Cardiac fibroblast (primary cell): Measurements from ENCODE around the gene PID1.
A peak's percentile ranks its signal among the peaks of the same experiment; 100 is the strongest.

ENCODE experiments used
- DNase-seq, 2 donors: peaks; one replicate each; pipeline versions ENCODE4 v3.0.0 to v3.0.0-alpha.2; 2010; ENCODE audit warnings: low read depth in 2 of 2
- H3K4me3 ChIP-seq, 2 donors: replicated peaks in 1 of 2; 1 replicate in 1 of 2; 2 replicates in 1 of 2; pipeline ENCODE4 v1.5.1; 2011; ENCODE audit warnings: low read depth in 2 of 2, low read length in 2 of 2, mild to moderate bottlenecking in 2 of 2, moderate library complexity in 1 of 2
- CTCF ChIP-seq: IDR thresholded peaks from one replicate; pipeline ENCODE4 v1.5.1; 2011; ENCODE audit warnings: low read depth, mild to moderate bottlenecking, low read length, inconsistent platforms

PID1 gene

GRCh38 chr2:229237270-229237669 lies 33.8 kb downstream of the PID1 start:
- no peak for TF ChIP-seq CTCF
- DNase-seq, result no peak
- H3K4me3 ChIP-seq, result no peak overlapping the region

- no peak overlapping the region for H3K4me3 ChIP-seq
- no peak for TF ChIP-seq CTCF
- peak; percentile 34 to 37 for DNase-seq
These were observed 35.8 kb downstream of the PID1 start for GRCh38 chr2:229235131-229235914.

- H3K4me3 ChIP-seq, result no peak overlapping the region
- no peak for DNase-seq
- TF ChIP-seq CTCF, result no peak
These were observed 39.2 kb downstream of the PID1 start for GRCh38 chr2:229231885-229232284.

GRCh38 chr2:229231328-229231868 lies 39.7 kb downstream of the PID1 start:
- no peak for TF ChIP-seq CTCF
- H3K4me3 ChIP-seq, result no peak overlapping the region
- DNase-seq, result no peak

GRCh38 chr2:229230911-229231310 lies 40.2 kb downstream of the PID1 start:
- TF ChIP-seq CTCF, result no peak
- DNase-seq, result no peak
- no peak overlapping the region for H3K4me3 ChIP-seq

GRCh38 chr2:229230256-229230655 lies 40.8 kb downstream of the PID1 start:
- no peak for DNase-seq
- H3K4me3 ChIP-seq, result no peak overlapping the region
- TF ChIP-seq CTCF, result no peak
